Esophagus muscularis mucosa (tissue), 4 donors: Measurements from ENCODE around the gene GSDME. TPM values are rescaled to one million over a fixed set of nuclear protein-coding genes. Genes with fewer than 3 reads are reported as not detected.

ENCODE experiments used
- DNase-seq: peaks from one replicate; pipeline ENCODE4 v3.0.0-alpha.2; 2017; ENCODE audit errors: extremely low spot score
- H3K27ac ChIP-seq, 4 donors: fragments of 200-600 bp; sonication (generic); replicated peaks in 1 of 4; 1 replicate in 3 of 4; 2 replicates in 1 of 4; pipeline ENCODE4 v1.5.1; 2016 to 2019; ENCODE audit warnings: mild to moderate bottlenecking in 1 of 4
- H3K27me3 ChIP-seq, 4 donors: fragments of 200-600 bp; sonication (generic); one replicate each; pipeline versions ENCODE4 v1.5.1 to v1.6.0; 2016 to 2019
- H3K36me3 ChIP-seq, 4 donors: fragments of 200-600 bp; sonication (generic); one replicate each; pipeline ENCODE4 v1.5.1; 2016 to 2019
- H3K4me1 ChIP-seq, 4 donors: fragments of 200-600 bp; sonication (generic); one replicate each; pipeline ENCODE4 v1.5.1; 2016 to 2019
- H3K4me3 ChIP-seq, 4 donors: fragments of 200-600 bp; sonication (generic); 1 replicate in 2 of 4; 2 replicates in 2 of 4; pipeline ENCODE4 v1.5.1; 2016 to 2019; ENCODE audit warnings: mild to moderate bottlenecking in 4 of 4, moderate library complexity in 1 of 4
- H3K9me3 ChIP-seq, 4 donors: fragments of 200-600 bp; sonication (generic); 1 replicate in 3 of 4; 2 replicates in 1 of 4; pipeline ENCODE4 v1.5.1; 2016 to 2019
- CTCF ChIP-seq, 3 experiments: fragments of 200-600 bp in 2 of 3; fragments of 450-650 bp in 1 of 3; sonication (generic) in 2 of 3; IDR thresholded peaks; one replicate each; pipeline ENCODE4 v1.5.1; 2017 to 2019; ENCODE audit warnings: antibody characterized with exemption in 3 of 3, mild to moderate bottlenecking in 2 of 3, moderate library complexity in 1 of 3
- EP300 ChIP-seq: sonication (generic); formaldehyde crosslinking; IDR thresholded peaks from one replicate; pipeline ENCODE4 v1.6.1; 2017; ENCODE audit warnings: antibody characterized with exemption
- POLR2A ChIP-seq: fragments of 450-650 bp; IDR thresholded peaks from one replicate; pipeline ENCODE4 v1.6.1; 2017; ENCODE audit warnings: antibody characterized with exemption, moderate library complexity, mild to moderate bottlenecking, low read depth
- POLR2AphosphoS5 ChIP-seq, 2 donors: sonication (generic); formaldehyde crosslinking; IDR thresholded peaks; one replicate each; pipeline ENCODE4 v1.6.1; 2017; ENCODE audit warnings: antibody characterized with exemption in 2 of 2
- WGBS: methylation state at CpG from one replicate; pipeline ENCODE4 v1.1.5; 2018; 5-methylcytosine and 5-hydroxymethylcytosine counted together
- intact Hi-C: fragments of 100-400 bp; cut with DNase I; formaldehyde crosslinking; loops from one replicate; pipeline ENCODE4 v1.15.1; 2023
- total RNA-seq, 4 donors: library from RNA; depleted of rRNA; stranded (reverse); fragments of >200 nt; gene quantifications; one replicate each; pipeline versions ENCODE4 v1.1.0 to v1.2.1, GENCODE V29; 2016

The GSDME gene
- total RNA-seq, 4 donors from 2014 or later: 6.5 to 12.2 (median 11.0) TPM

- Histone ChIP-seq H3K4me3 (no peak overlapping the region), H3K36me3 (peaks cover 0 to 25% (median 0%) of the 10 kb centered on the region in 4 donors), H3K9me3 (no peaks in the 10 kb centered on the region), H3K27me3 (no peaks in the 10 kb centered on the region), H3K27ac (no peak overlapping the region), H3K4me1 (no peaks in the 10 kb centered on the region)
- TF ChIP-seq EP300: no peak
- TF ChIP-seq POLR2AphosphoS5 (IDR thresholded peaks at IDR 0.05): no peak
- no peak for TF ChIP-seq CTCF (IDR thresholded peaks at IDR 0.05)
- TF ChIP-seq POLR2A: no peak
- intact Hi-C loops: no loop called here
- DNase-seq: peak; percentile 72
- 90% methylated on average over 2 of the region's 5 CpGs for WGBS
These were observed 38.8 kb downstream of the GSDME start for GRCh38 chr7:24718431-24718831.

GRCh38 chr7:24717694-24718320 lies 39.5 kb downstream of the GSDME start:
- no peak overlapping the region for H3K4me3 ChIP-seq
- peak; percentile 86 for DNase-seq
- intact Hi-C loops: no loop called here
- H3K9me3 ChIP-seq: no peaks in the 10 kb centered on the region
- peaks cover 0 to 25% (median 0%) of the 10 kb centered on the region in 4 donors for H3K36me3 ChIP-seq
- 73% methylated on average over 7 of the region's 7 CpGs for WGBS
- H3K27me3 ChIP-seq: no peaks in the 10 kb centered on the region
- H3K27ac ChIP-seq: no peak overlapping the region
- no peaks in the 10 kb centered on the region for H3K4me1 ChIP-seq
- TF ChIP-seq EP300 (no peak), POLR2A (no peak), POLR2AphosphoS5 (IDR thresholded peaks at IDR 0.05) (no peak), CTCF (IDR thresholded peaks at IDR 0.05) (no peak)

GRCh38 chr7:24717247-24717622 lies 40.0 kb downstream of the GSDME start:
- 93% methylated on average over 14 of the region's 14 CpGs for WGBS

GRCh38 chr7:24716480-24717246 lies 40.6 kb downstream of the GSDME start:
- intact Hi-C loops: no loop called here
- H3K27me3 ChIP-seq: no peaks in the 10 kb centered on the region
- peak; percentile 31 for DNase-seq
- 96% methylated on average over 8 of the region's 9 CpGs for WGBS
- no peak for TF ChIP-seq POLR2AphosphoS5 (IDR thresholded peaks at IDR 0.05)
- no peak for TF ChIP-seq CTCF (IDR thresholded peaks at IDR 0.05)
- TF ChIP-seq POLR2A: no peak
- TF ChIP-seq EP300: no peak
- H3K27ac ChIP-seq: no peak overlapping the region
- H3K9me3 ChIP-seq: no peaks in the 10 kb centered on the region
- H3K4me1 ChIP-seq: no peaks in the 10 kb centered on the region
- H3K4me3 ChIP-seq: no peak overlapping the region
- H3K36me3 ChIP-seq: peaks cover 0 to 25% (median 0%) of the 10 kb centered on the region in 4 donors

More at GRCh38 chr7:24717247-24717622, 40.0 kb downstream of the GSDME start:
- Histone ChIP-seq H3K27me3 (no peaks in the 10 kb centered on the region), H3K4me1 (no peaks in the 10 kb centered on the region), H3K9me3 (no peaks in the 10 kb centered on the region), H3K27ac (no peak overlapping the region), H3K36me3 (peaks cover 0 to 25% (median 0%) of the 10 kb centered on the region in 4 donors), H3K4me3 (no peak overlapping the region)
- peak; percentile 92 for DNase-seq
- TF ChIP-seq EP300 (no peak), POLR2A (no peak), CTCF (IDR thresholded peaks at IDR 0.05) (no peak), POLR2AphosphoS5 (IDR thresholded peaks at IDR 0.05) (no peak)
- intact Hi-C loops: no loop called here
